Lung (tissue), 16 donors: ENCODE results near the gene LGR4. TPM values are rescaled to one million over a fixed set of nuclear protein-coding genes. Genes with fewer than 3 reads are reported as not detected.
"Not testable (repeated sequence)": the region's sequence is repeated elsewhere in the genome, so short reads cannot be mapped to it uniquely, and the experiment has no call there.

Source experiments
- ATAC-seq: fragments of 200-7000 bp; cut with Tn5 transposase; one replicate; pipeline ENCODE4 v1.9.1; 2020; ENCODE audit warnings: moderate number of reproducible peaks; ENCODE audit not compliant: insufficient read depth, low FRiP score
- DNase-seq, 3 donors: peaks; one replicate each; pipeline ENCODE4 v3.0.0-alpha.2; 2013 to 2017
- H3K27ac ChIP-seq, 2 donors: one replicate each; pipeline ENCODE4 v1.5.1; 2013; ENCODE audit warnings: mild to moderate bottlenecking in 2 of 2, moderate library complexity in 2 of 2, control low read depth in 1 of 2, inconsistent platforms in 1 of 2, low read depth in 1 of 2, low read length in 1 of 2
- H3K27me3 ChIP-seq, 3 donors: one replicate each; pipeline ENCODE4 v1.5.1; 2013; ENCODE audit warnings: low read length in 2 of 3; ENCODE audit not compliant: control insufficient read depth in 3 of 3, insufficient read depth in 3 of 3
- H3K36me3 ChIP-seq, 4 donors: one replicate each; pipeline ENCODE4 v1.5.1; 2013; ENCODE audit warnings: low read length in 4 of 4, mild to moderate bottlenecking in 1 of 4, moderate library complexity in 1 of 4; ENCODE audit not compliant: control insufficient read depth in 4 of 4, insufficient read depth in 4 of 4
- H3K4me1 ChIP-seq, 5 donors: one replicate each; pipeline ENCODE4 v1.5.1; 2013; ENCODE audit warnings: low read length in 5 of 5, mild to moderate bottlenecking in 2 of 5, moderate library complexity in 1 of 5; ENCODE audit not compliant: control insufficient read depth in 5 of 5, insufficient read depth in 5 of 5
- H3K4me3 ChIP-seq: one replicate; pipeline ENCODE4 v1.5.1; 2013; ENCODE audit warnings: mild to moderate bottlenecking, control low read depth, moderate library complexity
- H3K9ac ChIP-seq, 2 donors: one replicate each; pipeline ENCODE4 v1.5.1; 2013; ENCODE audit warnings: low read length in 2 of 2, control low read depth in 1 of 2; ENCODE audit not compliant: insufficient read depth in 1 of 2
- H3K9me3 ChIP-seq, 4 donors: one replicate each; pipeline ENCODE4 v1.5.1; 2013; ENCODE audit warnings: low read length in 3 of 4, mild to moderate bottlenecking in 1 of 4, moderate library complexity in 1 of 4; ENCODE audit not compliant: control insufficient read depth in 4 of 4, insufficient read depth in 3 of 4
- CTCF ChIP-seq: IDR thresholded peaks from 2 replicates; pipeline ENCODE4 v1.5.1; 2012; ENCODE audit warnings: mild to moderate bottlenecking; ENCODE audit errors: control extremely low read depth, extremely low read depth
- WGBS, 2 donors: extraction: QIAGEN DNeasy Blood & Tissue Kit; methylation state at CpG; one replicate each; pipeline ENCODE4 v1.1.7; 2013; 5-methylcytosine and 5-hydroxymethylcytosine counted together
- long read RNA-seq, 5 donors: transcript quantifications; one replicate each; lab custom pipeline, GENCODE V29; 2026
- polyA plus RNA-seq, 2 donors: library from polyadenylated mRNA; stranded (reverse); fragments of 200-250 nt; gene quantifications; one replicate each; pipeline ENCODE4 v1.2.1, GENCODE V29; 2013
- total RNA-seq, 2 donors: library from RNA; depleted of rRNA in 1 of 2; stranded (reverse); fragments of >200 nt in 1 of 2; gene quantifications; one replicate each; pipeline ENCODE4 v1.2.1, GENCODE V29; 2014 to 2021
- donor health status: control.
- donor health status: control.
- donor health status: Bipolar disorder and iron deficiency.
- donor health status: healthy.
- donor health status: DM: yes; HTN: yes; CAD: no.

LGR4 gene
- total RNA-seq = 10 to 100 TPM in 1 of 2 donors, 1 to 10 TPM in 1; 5.1 to 29.2 TPM
- polyA plus RNA-seq = 1 to 10 TPM; 2.2 to 2.3 TPM
- long read RNA-seq, donor 1, full-length matches to known transcripts = 4 of 21 reads
- long read RNA-seq, donor 1, partial matches to known transcripts = 17 of 21 reads
- long read RNA-seq, donor 1, other reads (novel, unspliced or antisense) = 0 of 21 reads
- long read RNA-seq, donor 2 = 0 reads
- long read RNA-seq, donor 3, full-length matches to known transcripts = 3 of 3 reads
- long read RNA-seq, donor 3, partial matches to known transcripts = 0 of 3 reads
- long read RNA-seq, donor 3, other reads (novel, unspliced or antisense) = 0 of 3 reads
- long read RNA-seq, donor 4 = 0 reads
- long read RNA-seq, donor 5, full-length matches to known transcripts = 2 of 2 reads
- long read RNA-seq, donor 5, partial matches to known transcripts = 0 of 2 reads
- long read RNA-seq, donor 5, other reads (novel, unspliced or antisense) = 0 of 2 reads

- H3K27ac ChIP-seq = peak within 1 kb of the TSS; percentile 86 to 92
- H3K27me3 ChIP-seq = peaks cover 0 to 44% (median 3%) of the 10 kb centered on the region in 3 donors
- H3K9ac ChIP-seq = peak within 1 kb of the TSS; percentile 21 to 42
- peak; percentile 82 for ATAC-seq
- WGBS, 2 donors = 0 to 2% methylated on average over 40 to 57 of the region's 57 CpGs
- H3K4me1 ChIP-seq = peaks cover 0 to 15% (median 6%) of the 10 kb centered on the region in 5 donors
- peak; percentile 93 to 97 (median 95) for DNase-seq
- H3K36me3 ChIP-seq = no peaks in the 10 kb centered on the region
- peak within 1 kb of the TSS; percentile 77 for H3K4me3 ChIP-seq
- TF ChIP-seq CTCF = no peak
- no peaks in the 10 kb centered on the region for H3K9me3 ChIP-seq
These were observed at the start of gene LGR4 for GRCh38 chr11:27472398-27473016. TSS of gene LGR4 (minus strand) at chr11:27472790. CDS start at chr11:27472302, 488 bp downstream.

- no peaks in the 10 kb centered on the region for H3K27me3 ChIP-seq
- no peak for ATAC-seq
These were observed 47.6 kb upstream of the LGR4 start for GRCh38 chr11:27520226-27520625.

GRCh38 chr11:27518518-27518917 is 45.9 kb upstream of the LGR4 start:
- Histone ChIP-seq H3K9ac (no peak overlapping the region), H3K4me1 (peaks cover 0 to 8% (median 0%) of the 10 kb centered on the region in 5 donors), H3K27me3 (no peaks in the 10 kb centered on the region), H3K9me3 (peaks cover 0 to 3% (median 0%) of the 10 kb centered on the region in 4 donors), H3K4me3 (no peak overlapping the region), H3K36me3 (no peaks in the 10 kb centered on the region), H3K27ac (no peak overlapping the region)
- DNase-seq (no peak), ATAC-seq (no peak)
- TF ChIP-seq CTCF = no peak
- WGBS, 2 donors = 76 to 79% methylated on average over 2 of the region's 2 CpGs

More at GRCh38 chr11:27520226-27520625, 47.6 kb upstream of the LGR4 start:
- no peaks in the 10 kb centered on the region for H3K9me3 ChIP-seq
- H3K9ac ChIP-seq = no peak overlapping the region
- DNase-seq = no peak
- H3K4me3 ChIP-seq = no peak overlapping the region
- TF ChIP-seq CTCF = no peak
- WGBS, 2 donors = 85 to 92% methylated on average over 3 of the region's 3 CpGs
- no peaks in the 10 kb centered on the region for H3K4me1 ChIP-seq
- no peaks in the 10 kb centered on the region for H3K36me3 ChIP-seq
- H3K27ac ChIP-seq = no peak overlapping the region

- H3K27me3 ChIP-seq, ATAC-seq, H3K36me3 ChIP-seq, H3K4me3 ChIP-seq, H3K27ac ChIP-seq, H3K9ac ChIP-seq, H3K9me3 ChIP-seq, DNase-seq: not testable (repeated sequence)
- H3K4me1 ChIP-seq = peaks cover 0 to 12% (median 0%) of the 10 kb centered on the region in 5 donors
- WGBS, 2 donors = 92 to 93% methylated on average over 1 of the region's 1 CpG
These were observed 44.9 kb upstream of the LGR4 start for GRCh38 chr11:27517490-27517889.
